ENCODE measurements around the gene DMXL2.

DNA sequence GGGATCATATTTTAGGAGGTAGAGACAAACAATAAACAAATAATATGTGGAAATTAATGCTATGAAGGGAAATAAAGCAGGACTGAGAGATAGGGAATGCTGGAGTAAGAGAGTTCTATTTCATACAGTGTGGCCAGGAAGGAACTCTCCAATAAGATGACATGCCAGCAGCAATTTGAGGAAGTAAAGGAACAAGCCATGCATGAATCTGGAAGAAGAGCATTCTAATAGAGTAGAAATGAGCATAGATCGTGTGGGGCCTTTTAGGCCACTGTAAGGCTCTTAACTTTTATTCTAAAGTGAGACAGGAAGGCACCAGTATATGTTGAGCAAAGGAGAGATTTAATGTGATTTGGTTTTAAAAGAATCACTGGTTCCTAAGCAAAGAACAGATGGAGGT is 126.3 kb downstream of the DMXL2 start:
- TF ChIP-seq, protein P1, sequence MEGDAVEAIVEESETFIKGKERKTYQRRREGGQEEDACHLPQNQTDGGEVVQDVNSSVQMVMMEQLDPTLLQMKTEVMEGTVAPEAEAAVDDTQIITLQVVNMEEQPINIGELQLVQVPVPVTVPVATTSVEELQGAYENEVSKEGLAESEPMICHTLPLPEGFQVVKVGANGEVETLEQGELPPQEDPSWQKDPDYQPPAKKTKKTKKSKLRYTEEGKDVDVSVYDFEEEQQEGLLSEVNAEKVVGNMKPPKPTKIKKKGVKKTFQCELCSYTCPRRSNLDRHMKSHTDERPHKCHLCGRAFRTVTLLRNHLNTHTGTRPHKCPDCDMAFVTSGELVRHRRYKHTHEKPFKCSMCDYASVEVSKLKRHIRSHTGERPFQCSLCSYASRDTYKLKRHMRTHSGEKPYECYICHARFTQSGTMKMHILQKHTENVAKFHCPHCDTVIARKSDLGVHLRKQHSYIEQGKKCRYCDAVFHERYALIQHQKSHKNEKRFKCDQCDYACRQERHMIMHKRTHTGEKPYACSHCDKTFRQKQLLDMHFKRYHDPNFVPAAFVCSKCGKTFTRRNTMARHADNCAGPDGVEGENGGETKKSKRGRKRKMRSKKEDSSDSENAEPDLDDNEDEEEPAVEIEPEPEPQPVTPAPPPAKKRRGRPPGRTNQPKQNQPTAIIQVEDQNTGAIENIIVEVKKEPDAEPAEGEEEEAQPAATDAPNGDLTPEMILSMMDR (IDR thresholded peaks at IDR 0.05): no peak
- no peak for TF ChIP-seq POLR2A (IDR thresholded peaks at IDR 0.05)
- no peak for TF ChIP-seq EP300 (IDR thresholded peaks at IDR 0.05)
- TF ChIP-seq POLR2AphosphoS5 (IDR thresholded peaks at IDR 0.05): no peak
